ENCODE measurements around the gene LMX1A.

LMX1A gene

DNA sequence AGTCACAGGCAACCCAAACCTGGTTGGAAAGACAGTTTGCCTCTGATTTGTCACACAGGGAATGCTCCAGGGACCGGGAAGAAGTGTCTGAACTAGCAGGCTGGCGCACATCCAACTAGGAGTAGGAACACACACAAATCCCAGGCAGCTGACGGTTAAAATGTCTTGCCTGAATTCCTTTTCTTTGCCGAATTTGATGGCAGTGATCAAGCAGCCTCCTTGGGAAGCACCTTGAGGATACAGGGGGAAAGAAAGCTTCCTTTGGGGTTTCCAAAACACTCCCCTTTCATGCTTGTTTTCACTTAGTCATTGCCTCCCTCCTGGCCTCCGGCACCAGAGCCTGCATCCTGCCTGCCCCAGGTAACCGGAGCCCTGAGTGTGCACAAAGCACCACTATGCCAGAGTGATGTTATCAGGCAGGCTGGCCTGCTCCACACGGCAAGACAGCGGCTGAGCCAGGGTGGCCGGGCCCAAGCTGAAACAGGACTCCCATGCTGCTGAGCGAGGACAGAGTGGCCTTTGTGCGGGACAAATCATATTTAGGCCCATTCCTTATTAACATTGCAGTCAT, 193.8 kb downstream of the LMX1A start:
- no peak for DNase-seq (ENCODE audit: low spot score)

DNA sequence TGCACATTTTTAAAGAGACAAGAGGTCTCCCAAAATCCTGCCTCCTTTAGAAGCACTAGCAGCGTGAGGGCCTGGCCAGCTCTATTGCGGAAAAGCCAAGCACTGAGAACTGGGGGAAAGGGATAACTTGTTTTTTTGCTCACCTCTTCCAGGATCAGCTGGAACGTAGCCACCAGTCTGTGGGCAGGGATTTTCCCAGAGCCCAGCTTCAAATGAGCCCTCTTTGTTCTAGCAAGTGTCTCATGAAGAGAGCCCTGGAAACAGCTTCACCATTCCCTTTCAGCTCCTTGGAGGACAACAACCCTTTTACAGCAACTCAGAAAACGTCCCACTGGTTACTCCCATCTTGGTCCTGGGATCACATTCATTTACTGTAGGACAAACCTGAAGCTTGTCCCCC, 195.4 kb downstream of the LMX1A start:
- no peak for DNase-seq (ENCODE audit: low spot score)

DNA sequence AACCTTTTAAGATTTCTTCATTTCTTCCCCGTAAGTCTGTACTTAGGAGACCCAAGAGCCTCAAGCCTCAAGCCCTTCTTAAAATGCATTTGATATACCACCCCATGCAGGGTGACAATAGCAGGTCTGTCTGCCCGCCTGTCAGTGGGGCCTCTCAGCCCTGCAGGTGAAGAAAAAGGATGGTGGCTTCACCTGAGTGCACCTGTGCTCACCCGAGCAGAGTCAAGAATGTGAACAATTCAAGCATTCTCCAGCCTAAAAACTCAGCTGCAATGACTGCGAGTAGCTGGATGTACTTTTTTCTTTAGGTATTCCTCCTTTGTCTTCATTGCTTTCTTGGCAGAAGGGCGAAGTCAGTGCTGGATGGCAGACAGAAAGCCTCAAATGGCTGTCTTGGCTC, 203.3 kb downstream of the LMX1A start:
- no peak for DNase-seq (ENCODE audit: low spot score)

DNA sequence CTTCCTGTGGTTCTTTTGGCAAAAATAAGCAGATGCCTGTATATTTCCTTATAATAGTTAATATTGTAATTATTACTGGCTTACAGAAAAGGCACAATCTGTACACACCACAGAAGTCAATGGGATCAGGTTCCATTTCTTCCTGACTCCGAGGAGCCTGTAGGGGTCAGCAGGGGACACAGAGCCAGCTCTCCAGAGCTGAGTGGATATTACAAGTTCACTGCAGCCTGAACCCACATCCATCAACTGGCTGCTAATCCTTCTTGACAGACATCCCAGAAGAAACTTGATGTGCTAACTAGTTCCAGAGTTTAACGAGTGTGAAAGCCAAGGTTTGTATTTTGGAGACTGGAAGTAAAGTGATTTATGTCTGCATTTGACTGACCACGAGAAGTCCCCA, 203.8 kb downstream of the LMX1A start:
- no peak for DNase-seq (ENCODE audit: low spot score)

DNA sequence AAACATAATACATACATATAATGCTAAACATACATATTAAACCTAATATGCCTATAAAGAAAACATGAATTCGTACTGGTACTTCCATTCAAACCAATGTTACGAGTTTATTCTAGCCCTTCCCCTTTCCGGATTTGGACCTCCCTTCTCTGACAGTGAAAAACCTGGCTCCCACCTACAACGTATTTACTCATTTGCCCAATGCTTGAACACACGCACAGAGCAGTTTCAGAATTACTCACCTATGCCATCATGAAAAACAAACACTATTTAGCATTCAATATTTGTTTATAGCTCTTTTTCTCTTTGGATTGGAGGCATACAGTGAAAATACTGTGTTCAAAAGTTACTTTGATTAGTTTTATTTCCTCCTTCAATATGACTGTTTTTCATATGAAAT, 204.4 kb downstream of the LMX1A start:
- DNase-seq (ENCODE audit: low spot score), result no peak
